ENCODE measurements around the gene ZNF154. TPM values are rescaled to one million over a fixed set of nuclear protein-coding genes. Genes with fewer than 3 reads are reported as not detected.

Gene ZNF154
- total and polyA plus RNA-seq, 2 of the 4 experiments (the other 2 are of a cell fraction) = 2.2 to 2.9 TPM

DNA sequence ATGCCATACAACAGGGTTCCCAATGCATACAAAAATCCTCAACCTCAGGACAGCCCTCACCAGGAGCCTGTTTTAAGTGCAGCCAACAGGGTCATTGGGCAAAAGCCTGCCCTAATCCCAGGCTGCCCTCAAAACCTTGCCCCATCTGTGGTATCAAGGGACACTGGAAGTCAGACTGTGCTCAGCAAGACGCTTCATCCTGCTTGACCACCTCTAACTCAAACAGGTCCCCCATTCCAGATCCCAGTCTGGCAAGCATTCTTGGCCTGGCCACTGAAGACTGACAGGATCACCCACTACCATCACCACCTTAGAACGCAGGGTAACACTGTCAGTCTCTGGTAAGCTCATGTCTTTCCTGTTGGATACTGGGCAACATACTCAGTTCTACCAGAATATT, 55.3 kb downstream of the ZNF154 start:
- Histone ChIP-seq H3K9me1 (ENCODE audit: insufficient read depth, low read length) (no peaks in the 10 kb centered on the region), H3K4me3 (ENCODE audit: insufficient read depth, low read depth, low read length) (no peak overlapping the region), H3K23ac (ENCODE audit: low read depth, low read length) (no peak overlapping the region), H4K20me1 (ENCODE audit: insufficient read depth, low read length) (no peaks in the 10 kb centered on the region), H3K56ac (ENCODE audit: extremely low read depth, insufficient read depth, low read length) (no peak overlapping the region), H3K27ac (ENCODE audit: insufficient read depth, low read length) (no peak overlapping the region), H3K4me1 (ENCODE audit: control insufficient read depth, insufficient read depth, low read length) (no peaks in the 10 kb centered on the region), H3K9me3 (ENCODE audit: control insufficient read depth, insufficient read depth, low read length) (peaks cover 9% of the 10 kb centered on the region), H2AK9ac (replicated peaks; ENCODE audit: low read depth, low read length, poor library complexity) (no peak overlapping the region), H2BK15ac (ENCODE audit: low read depth, low read length) (no peak overlapping the region), H2BK20ac (ENCODE audit: low read depth, low read length) (no peak overlapping the region), H3K79me1 (ENCODE audit: low read depth in 1 of 2, low read length in 2 of 2) (no peaks in the 10 kb centered on the region), H2AFZ (replicated peaks; ENCODE audit: low read length, poor library complexity) (no peak overlapping the region), H3K9ac (ENCODE audit: low read depth, low read length) (no peak overlapping the region), H2BK5ac (ENCODE audit: low read depth, low read length, poor library complexity, severe bottlenecking) (no peak overlapping the region), H3K18ac (ENCODE audit: low read depth, low read length) (no peak overlapping the region), H4K8ac (ENCODE audit: low read depth in 2 of 2, low read length in 2 of 2) (no peak overlapping the region), H3K27me3 (ENCODE audit: control insufficient read depth, insufficient read depth, low read length) (no peaks in the 10 kb centered on the region), H4K91ac (ENCODE audit: insufficient read depth, low read depth, low read length) (no peak overlapping the region), H3K4ac (ENCODE audit: low read depth, low read length) (no peak overlapping the region), H2BK120ac (ENCODE audit: low read depth, low read length) (no peak overlapping the region), H4K5ac (ENCODE audit: low read depth, low read length) (no peak overlapping the region), H2AK5ac (ENCODE audit: low read depth, low read length) (no peak overlapping the region), H3K4me2 (ENCODE audit: low read depth, low read length) (no peak overlapping the region), H3K14ac (replicated peaks; ENCODE audit: low read depth, low read length) (no peak overlapping the region), H3K36me3 (ENCODE audit: control insufficient read depth, insufficient read depth, low read length) (no peaks in the 10 kb centered on the region)
- dilution Hi-C loops (cut with HindIII; ENCODE audit: low sequenced_read_pairs, unreplicated experiment) = no loop called here
- CTCF ChIA-PET = no interaction called here
- no CpG with 5 or more reads among the region's 2 CpGs for WGBS, 2 experiments (ENCODE audit: extremely low coverage in 2 of 2, insufficient read length in 1 of 2)
- in situ Hi-C loops (cut with MboI; ENCODE audit: low sequenced_read_pairs) = no loop called here
- BruUV-seq (replicated peaks) = no TSS peak
- DNase-seq (no peak), ATAC-seq (ENCODE audit: low read depth) (no peak)
- intact Hi-C loops (cut with micrococcal nuclease) = no loop called here
- POLR2A ChIA-PET (ENCODE audit: unreplicated experiment) = no interaction called here
- no peak for TF ChIP-seq NFE2L2 (IDR thresholded peaks at IDR 0.05; ENCODE audit: low read depth, low read length)
- TF ChIP-seq MXI1 (IDR thresholded peaks at IDR 0.05; ENCODE audit: borderline replicate concordance, low read depth, low read length) = no peak
- TF ChIP-seq RCOR1 (IDR thresholded peaks at IDR 0.05; ENCODE audit: insufficient replicate concordance, low read length) = no peak
- no peak for TF ChIP-seq RFX5 (IDR thresholded peaks at IDR 0.05; ENCODE audit: low read depth, low read length)
- TF ChIP-seq SMC3 (IDR thresholded peaks at IDR 0.05; ENCODE audit: low read depth, low read length) = no peak
- no peak for TF ChIP-seq RAD21 (IDR thresholded peaks at IDR 0.05; ENCODE audit: low read length)
- TF ChIP-seq CEBPB (IDR thresholded peaks at IDR 0.05; ENCODE audit: low read depth, low read length) = no peak
- no peak for TF ChIP-seq MAZ (IDR thresholded peaks at IDR 0.05; ENCODE audit: borderline replicate concordance, low read depth, low read length)
- TF ChIP-seq BHLHE40 (IDR thresholded peaks at IDR 0.05; ENCODE audit: low read depth, low read length) = no peak
